Neural cell (in vitro differentiated cells): ENCODE results near the gene FAM187B. TPM values are rescaled to one million over a fixed set of nuclear protein-coding genes. Genes with fewer than 3 reads are reported as not detected.

Source experiments
- H2AFZ ChIP-seq: fragments of 200-600, 300-800 bp; sonication (generic), shearing (Covaris generic); 2 replicates; pipeline ENCODE4 v1.6.0; 2014; ENCODE audit warnings: low read depth, mild to moderate bottlenecking, antibody characterized with exemption, low read length, moderate library complexity
- H3F3A ChIP-seq: fragments of 200-600 bp; shearing (Covaris generic); 2 replicates; pipeline ENCODE4 v1.6.1; 2016; ENCODE audit warnings: mild to moderate bottlenecking, moderate library complexity, mixed read lengths, antibody characterized with exemption, low read length; ENCODE audit not compliant: insufficient read depth, poor library complexity, severe bottlenecking
- H3K27ac ChIP-seq: fragments of 200-600, 300-800 bp; sonication (generic), shearing (Covaris generic); 2 replicates; pipeline ENCODE4 v1.5.1; 2014; ENCODE audit warnings: mild to moderate bottlenecking, low read length, moderate library complexity
- H3K27me3 ChIP-seq: fragments of 300-800, 200-600 bp; sonication (generic), shearing (Covaris generic); 2 replicates; pipeline ENCODE4 v1.6.0; 2014; ENCODE audit warnings: mild to moderate bottlenecking, low read depth, low read length, moderate library complexity; ENCODE audit not compliant: insufficient read depth
- H3K36me3 ChIP-seq: fragments of 300-800, 200-600 bp; sonication (generic), shearing (Covaris generic); 2 replicates; pipeline ENCODE4 v1.5.1; 2014; ENCODE audit warnings: mild to moderate bottlenecking, antibody characterized with exemption, low read length, moderate library complexity; ENCODE audit not compliant: insufficient read depth
- H3K4me2 ChIP-seq: fragments of 300-800, 200-600 bp; sonication (generic), shearing (Covaris generic); 2 replicates; pipeline ENCODE4 v1.6.0; 2014; ENCODE audit warnings: mild to moderate bottlenecking, low read length
- H3K4me3 ChIP-seq: fragments of 300-800, 200-600 bp; sonication (generic), shearing (Covaris generic); 2 replicates; pipeline ENCODE4 v1.5.1; 2014; ENCODE audit warnings: mild to moderate bottlenecking, low read length, moderate library complexity
- H3K79me2 ChIP-seq: fragments of 200-600 bp; shearing (Covaris generic); replicated peaks from 2 replicates; pipeline ENCODE4 v1.6.0; 2014; ENCODE audit warnings: mild to moderate bottlenecking, low read length, moderate library complexity; ENCODE audit not compliant: insufficient read depth
- H3K9ac ChIP-seq: fragments of 300-800, 200-600 bp; sonication (generic), shearing (Covaris generic); 2 replicates; pipeline ENCODE4 v1.6.1; 2016; ENCODE audit warnings: mild to moderate bottlenecking, low read length, mixed read lengths
- H3K9me2 ChIP-seq: fragments of 200-600 bp; shearing (Covaris generic); 2 replicates; pipeline ENCODE4 v1.6.1; 2016; ENCODE audit warnings: mild to moderate bottlenecking, low read length, mixed read lengths; ENCODE audit not compliant: insufficient read depth
- H3K9me3 ChIP-seq: fragments of 200-600, 300-800 bp; sonication (generic), shearing (Covaris generic); 2 replicates; pipeline ENCODE4 v1.6.1; 2016; ENCODE audit warnings: mild to moderate bottlenecking, mixed run types, low read length, moderate library complexity, mixed read lengths
- H4K20me1 ChIP-seq: fragments of 200-600 bp; shearing (Covaris generic); 2 replicates; pipeline ENCODE4 v1.6.1; 2016; ENCODE audit warnings: mild to moderate bottlenecking, mixed run types; ENCODE audit not compliant: insufficient read depth
- EP300 ChIP-seq: fragments of 450-650 bp; conservative IDR thresholded peaks from 2 replicates; pipeline ENCODE4 v1.6.1; 2014; ENCODE audit warnings: antibody characterized with exemption, mild to moderate bottlenecking, moderate library complexity; ENCODE audit not compliant: poor library complexity, severe bottlenecking
- EZH2 ChIP-seq: fragments of 200-600, 300-800 bp; shearing (Covaris generic), sonication (generic); IDR thresholded peaks from 2 replicates; pipeline ENCODE4 v1.6.1; 2014; ENCODE audit warnings: antibody characterized with exemption, low read length, borderline replicate concordance, mild to moderate bottlenecking; ENCODE audit not compliant: insufficient read depth, poor library complexity, severe bottlenecking
- MXI1 ChIP-seq: fragments of 450-650 bp; conservative IDR thresholded peaks from 2 replicates; pipeline ENCODE4 v1.6.1; 2014; ENCODE audit warnings: antibody characterized with exemption, mild to moderate bottlenecking; ENCODE audit not compliant: poor library complexity, severe bottlenecking
- POLR2AphosphoS5 ChIP-seq: IDR thresholded peaks from 2 replicates; pipeline ENCODE4 v1.6.1; 2012
- RAD21 ChIP-seq: fragments of 450-650 bp; conservative IDR thresholded peaks from 2 replicates; pipeline ENCODE4 v1.6.1; 2014; ENCODE audit warnings: antibody characterized with exemption, mild to moderate bottlenecking, moderate library complexity
- SMC3 ChIP-seq: fragments of 450-650 bp; conservative IDR thresholded peaks from 2 replicates; pipeline ENCODE4 v1.6.1; 2014; ENCODE audit warnings: antibody characterized with exemption, mild to moderate bottlenecking, moderate library complexity; ENCODE audit not compliant: poor library complexity
- TAF1 ChIP-seq: IDR thresholded peaks from 2 replicates; pipeline ENCODE4 v1.6.1; 2012; ENCODE audit warnings: low read depth
- polyA plus RNA-seq: library from polyadenylated mRNA; depleted of rRNA; stranded (reverse); fragments of >200 nt; gene quantifications from 2 replicates; pipeline ENCODE4 v1.2.3, GENCODE V29; 2014
- TF ChIP-seq, protein P1 (sequence below): IDR thresholded peaks from 2 replicates; pipeline ENCODE4 v1.6.1; 2012; ENCODE audit warnings: borderline replicate concordance
- TF ChIP-seq, protein P2 (sequence below): fragments of 450-650 bp; IDR thresholded peaks from 2 replicates; pipeline ENCODE4 v1.5.1; 2014; ENCODE audit warnings: antibody characterized with exemption, mild to moderate bottlenecking, moderate library complexity; ENCODE audit not compliant: poor library complexity, severe bottlenecking

The FAM187B gene
- polyA plus RNA-seq, 1 donor from 2014 or later = not detected

DNA sequence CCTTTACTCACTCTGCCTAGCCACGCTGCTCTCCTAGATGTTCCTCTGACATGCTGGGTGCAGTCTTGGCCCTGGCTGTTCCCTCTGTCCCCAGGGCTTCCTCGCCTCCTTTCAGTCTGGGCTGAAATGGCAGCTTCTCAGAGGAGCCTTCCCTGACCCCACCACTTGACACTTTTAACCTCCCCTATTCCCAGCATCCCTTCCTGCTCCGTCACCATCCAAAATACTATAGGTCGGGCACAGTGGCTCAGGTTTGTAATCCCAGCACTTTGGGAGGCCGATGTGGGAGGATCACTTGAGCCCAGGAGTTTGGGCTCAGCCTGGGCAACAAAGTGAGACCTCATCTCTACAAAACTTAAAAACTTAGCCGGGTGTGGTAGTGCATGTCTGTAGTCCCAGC lies 2.6 kb downstream of the FAM187B start:
- H2AFZ ChIP-seq = no peak overlapping the region
- no peaks in the 10 kb centered on the region for H3K9me3 ChIP-seq
- H3K9me2 ChIP-seq = no peaks in the 10 kb centered on the region
- H3K4me3 ChIP-seq = no peak overlapping the region
- H3K79me2 ChIP-seq = no peaks in the 10 kb centered on the region
- H3K27ac ChIP-seq = no peak overlapping the region
- H3K4me2 ChIP-seq = no peak overlapping the region
- H4K20me1 ChIP-seq = no peaks in the 10 kb centered on the region
- H3K36me3 ChIP-seq = no peaks in the 10 kb centered on the region
- no peaks in the 10 kb centered on the region for H3F3A ChIP-seq
- no peaks in the 10 kb centered on the region for H3K27me3 ChIP-seq
- no peak overlapping the region for H3K9ac ChIP-seq
- no peak for TF ChIP-seq POLR2AphosphoS5
- TF ChIP-seq EZH2 = no peak
- TF ChIP-seq MXI1 = no peak
- no peak for TF ChIP-seq EP300
- TF ChIP-seq, protein P1, sequence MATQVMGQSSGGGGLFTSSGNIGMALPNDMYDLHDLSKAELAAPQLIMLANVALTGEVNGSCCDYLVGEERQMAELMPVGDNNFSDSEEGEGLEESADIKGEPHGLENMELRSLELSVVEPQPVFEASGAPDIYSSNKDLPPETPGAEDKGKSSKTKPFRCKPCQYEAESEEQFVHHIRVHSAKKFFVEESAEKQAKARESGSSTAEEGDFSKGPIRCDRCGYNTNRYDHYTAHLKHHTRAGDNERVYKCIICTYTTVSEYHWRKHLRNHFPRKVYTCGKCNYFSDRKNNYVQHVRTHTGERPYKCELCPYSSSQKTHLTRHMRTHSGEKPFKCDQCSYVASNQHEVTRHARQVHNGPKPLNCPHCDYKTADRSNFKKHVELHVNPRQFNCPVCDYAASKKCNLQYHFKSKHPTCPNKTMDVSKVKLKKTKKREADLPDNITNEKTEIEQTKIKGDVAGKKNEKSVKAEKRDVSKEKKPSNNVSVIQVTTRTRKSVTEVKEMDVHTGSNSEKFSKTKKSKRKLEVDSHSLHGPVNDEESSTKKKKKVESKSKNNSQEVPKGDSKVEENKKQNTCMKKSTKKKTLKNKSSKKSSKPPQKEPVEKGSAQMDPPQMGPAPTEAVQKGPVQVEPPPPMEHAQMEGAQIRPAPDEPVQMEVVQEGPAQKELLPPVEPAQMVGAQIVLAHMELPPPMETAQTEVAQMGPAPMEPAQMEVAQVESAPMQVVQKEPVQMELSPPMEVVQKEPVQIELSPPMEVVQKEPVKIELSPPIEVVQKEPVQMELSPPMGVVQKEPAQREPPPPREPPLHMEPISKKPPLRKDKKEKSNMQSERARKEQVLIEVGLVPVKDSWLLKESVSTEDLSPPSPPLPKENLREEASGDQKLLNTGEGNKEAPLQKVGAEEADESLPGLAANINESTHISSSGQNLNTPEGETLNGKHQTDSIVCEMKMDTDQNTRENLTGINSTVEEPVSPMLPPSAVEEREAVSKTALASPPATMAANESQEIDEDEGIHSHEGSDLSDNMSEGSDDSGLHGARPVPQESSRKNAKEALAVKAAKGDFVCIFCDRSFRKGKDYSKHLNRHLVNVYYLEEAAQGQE = no peak
- no peak for TF ChIP-seq SMC3
- no peak for TF ChIP-seq RAD21
- TF ChIP-seq, protein P2, sequence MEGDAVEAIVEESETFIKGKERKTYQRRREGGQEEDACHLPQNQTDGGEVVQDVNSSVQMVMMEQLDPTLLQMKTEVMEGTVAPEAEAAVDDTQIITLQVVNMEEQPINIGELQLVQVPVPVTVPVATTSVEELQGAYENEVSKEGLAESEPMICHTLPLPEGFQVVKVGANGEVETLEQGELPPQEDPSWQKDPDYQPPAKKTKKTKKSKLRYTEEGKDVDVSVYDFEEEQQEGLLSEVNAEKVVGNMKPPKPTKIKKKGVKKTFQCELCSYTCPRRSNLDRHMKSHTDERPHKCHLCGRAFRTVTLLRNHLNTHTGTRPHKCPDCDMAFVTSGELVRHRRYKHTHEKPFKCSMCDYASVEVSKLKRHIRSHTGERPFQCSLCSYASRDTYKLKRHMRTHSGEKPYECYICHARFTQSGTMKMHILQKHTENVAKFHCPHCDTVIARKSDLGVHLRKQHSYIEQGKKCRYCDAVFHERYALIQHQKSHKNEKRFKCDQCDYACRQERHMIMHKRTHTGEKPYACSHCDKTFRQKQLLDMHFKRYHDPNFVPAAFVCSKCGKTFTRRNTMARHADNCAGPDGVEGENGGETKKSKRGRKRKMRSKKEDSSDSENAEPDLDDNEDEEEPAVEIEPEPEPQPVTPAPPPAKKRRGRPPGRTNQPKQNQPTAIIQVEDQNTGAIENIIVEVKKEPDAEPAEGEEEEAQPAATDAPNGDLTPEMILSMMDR = no peak
- TF ChIP-seq TAF1 = no peak

DNA sequence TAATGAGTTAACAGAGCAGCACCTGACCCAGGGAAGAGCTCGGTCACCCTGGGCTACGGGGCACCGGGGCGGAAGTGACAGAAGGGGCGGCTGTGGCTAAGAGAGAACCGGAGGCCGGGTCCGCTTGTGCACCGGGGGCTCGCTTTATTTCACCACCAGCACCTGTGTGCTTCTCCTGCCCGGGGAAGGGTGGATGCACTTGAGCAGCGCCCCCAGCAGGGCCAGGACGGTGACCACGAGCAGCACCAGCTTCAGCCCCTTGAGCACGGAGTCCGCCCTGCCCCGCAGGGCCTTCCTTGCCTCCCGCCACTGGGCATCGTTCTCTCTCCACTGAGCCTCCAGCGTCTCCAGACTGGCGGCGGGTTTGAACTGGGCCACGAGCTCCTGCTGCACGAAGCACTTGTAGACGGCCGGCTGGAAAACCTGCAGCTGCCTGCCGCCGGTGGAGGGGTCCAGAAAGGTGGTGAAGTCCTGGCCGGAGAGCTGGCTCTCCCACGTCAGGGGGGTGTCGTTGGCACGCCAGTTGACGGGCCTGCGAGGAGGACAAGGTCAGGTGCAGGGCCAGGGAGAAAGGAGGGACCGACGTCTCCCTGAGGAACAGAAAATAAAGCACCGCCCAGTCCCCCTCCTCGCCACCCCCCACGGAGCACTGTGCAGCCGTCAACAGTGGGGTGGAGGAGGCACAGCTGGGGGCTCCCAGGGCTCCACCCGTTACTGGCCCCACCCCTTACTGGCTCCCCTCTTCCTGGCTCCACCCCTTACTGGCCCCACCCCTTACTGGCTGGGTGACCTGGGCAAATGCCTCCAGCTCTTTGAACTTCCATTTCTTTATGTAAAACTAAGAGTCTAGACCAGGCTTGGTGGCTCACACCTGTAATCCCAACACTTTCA lies 3.6 kb downstream of the FAM187B start:
- Histone ChIP-seq H3K36me3 (no peaks in the 10 kb centered on the region), H3K27ac (no peak overlapping the region), H4K20me1 (no peaks in the 10 kb centered on the region), H3K27me3 (no peaks in the 10 kb centered on the region), H3K4me2 (no peak overlapping the region), H3K4me3 (no peak overlapping the region), H3F3A (no peaks in the 10 kb centered on the region), H3K9me2 (no peaks in the 10 kb centered on the region), H2AFZ (no peak overlapping the region), H3K79me2 (no peaks in the 10 kb centered on the region), H3K9ac (no peak overlapping the region), H3K9me3 (no peaks in the 10 kb centered on the region)
- no peak for TF ChIP-seq EZH2
- TF ChIP-seq RAD21 = no peak
- TF ChIP-seq EP300 = no peak
- no peak for TF ChIP-seq TAF1
- TF ChIP-seq MXI1 = no peak
- TF ChIP-seq, protein P1 = no peak
- TF ChIP-seq SMC3 = no peak
- TF ChIP-seq, protein P2 = no peak
- TF ChIP-seq POLR2AphosphoS5 = no peak
